ENCODE results near the gene SEPTIN11.

DNA sequence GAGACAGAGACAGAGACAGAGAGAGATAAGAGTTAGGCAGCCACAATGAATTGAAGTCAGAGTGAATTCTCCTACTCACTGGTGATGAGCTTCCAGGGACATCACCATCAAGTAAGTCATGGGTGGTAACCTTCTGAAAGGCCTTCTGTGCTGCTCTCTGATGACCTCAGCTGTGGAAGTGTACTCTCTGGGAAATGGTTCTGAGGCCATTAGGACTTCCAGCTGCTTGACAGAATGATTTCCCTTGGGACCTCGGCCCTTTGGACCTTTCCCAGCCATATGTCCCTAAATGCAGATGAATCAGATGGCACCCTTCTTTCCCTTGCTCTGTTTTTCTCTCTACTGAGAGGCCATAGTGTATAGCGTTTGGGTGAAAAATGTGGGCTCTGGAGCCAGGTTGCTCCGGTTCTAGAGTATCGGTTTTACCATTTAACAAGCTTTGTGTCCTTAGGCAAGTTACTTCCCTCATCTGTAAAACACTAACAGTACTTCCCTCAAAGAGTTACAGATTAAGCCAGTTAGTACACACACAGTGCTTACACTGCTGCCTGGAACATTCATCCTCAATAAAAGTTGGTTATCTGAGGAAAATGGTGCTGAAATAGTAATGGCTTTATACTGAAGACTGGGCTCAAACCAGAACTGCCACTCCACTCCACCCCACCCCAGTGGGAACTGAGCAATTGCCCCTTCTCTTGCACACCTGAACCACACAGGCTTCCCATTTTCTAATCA lies 7.6 kb downstream of the SEPTIN11 start:
- TF ChIP-seq CTCF (IDR thresholded peaks at IDR 0.05; ENCODE audit: low read length) (no peak), EZH2 (IDR thresholded peaks at IDR 0.05; ENCODE audit: borderline replicate concordance, low read length) (no peak)

Data from OCI-LY1 (cell line).